GM18909 (cell line): ENCODE data around the gene TM4SF5.

ENCODE experiments used
- ATAC-seq: cut with Tn5 transposase; IDR thresholded peaks from one replicate; pipeline ENCODE4 v1.9.1; 2021; ENCODE audit warnings: mild to moderate bottlenecking; ENCODE audit not compliant: unreplicated experiment, poor library complexity

The TM4SF5 gene, protein sequence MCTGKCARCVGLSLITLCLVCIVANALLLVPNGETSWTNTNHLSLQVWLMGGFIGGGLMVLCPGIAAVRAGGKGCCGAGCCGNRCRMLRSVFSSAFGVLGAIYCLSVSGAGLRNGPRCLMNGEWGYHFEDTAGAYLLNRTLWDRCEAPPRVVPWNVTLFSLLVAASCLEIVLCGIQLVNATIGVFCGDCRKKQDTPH

DNA sequence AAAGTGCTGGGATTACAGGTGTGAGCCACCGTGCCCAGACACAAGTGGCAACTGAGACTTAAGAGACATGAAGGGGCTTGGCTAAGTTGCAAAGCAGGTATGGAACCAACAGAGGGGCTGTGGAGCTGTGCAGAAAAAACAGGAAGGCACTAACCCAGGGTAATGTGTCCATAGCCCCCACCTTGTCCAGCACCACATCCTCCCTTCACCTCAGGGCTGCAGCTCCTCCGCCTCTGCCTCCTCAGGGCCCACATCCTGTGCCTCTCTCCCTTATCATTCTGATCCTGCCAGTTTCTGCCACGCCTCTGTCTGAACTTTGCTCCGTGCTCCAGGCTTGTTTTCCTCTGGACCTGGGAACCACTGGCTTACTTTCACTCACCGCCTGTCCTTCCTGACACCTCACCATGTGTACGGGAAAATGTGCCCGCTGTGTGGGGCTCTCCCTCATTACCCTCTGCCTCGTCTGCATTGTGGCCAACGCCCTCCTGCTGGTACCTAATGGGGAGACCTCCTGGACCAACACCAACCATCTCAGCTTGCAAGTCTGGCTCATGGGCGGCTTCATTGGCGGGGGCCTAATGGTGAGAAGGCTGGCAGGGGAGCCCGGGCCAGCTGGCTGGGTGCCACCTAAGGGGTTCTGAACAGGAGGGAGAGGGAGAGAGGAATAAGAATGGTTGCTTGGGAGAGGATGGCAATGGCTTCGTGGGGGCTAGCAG, at the start of gene TM4SF5:
TM4SF5 (plus strand) TSS at position 368 of the 716 bp plus-strand sequence; CDS start at position 405, 37 bp downstream.
- no peak for ATAC-seq

DNA sequence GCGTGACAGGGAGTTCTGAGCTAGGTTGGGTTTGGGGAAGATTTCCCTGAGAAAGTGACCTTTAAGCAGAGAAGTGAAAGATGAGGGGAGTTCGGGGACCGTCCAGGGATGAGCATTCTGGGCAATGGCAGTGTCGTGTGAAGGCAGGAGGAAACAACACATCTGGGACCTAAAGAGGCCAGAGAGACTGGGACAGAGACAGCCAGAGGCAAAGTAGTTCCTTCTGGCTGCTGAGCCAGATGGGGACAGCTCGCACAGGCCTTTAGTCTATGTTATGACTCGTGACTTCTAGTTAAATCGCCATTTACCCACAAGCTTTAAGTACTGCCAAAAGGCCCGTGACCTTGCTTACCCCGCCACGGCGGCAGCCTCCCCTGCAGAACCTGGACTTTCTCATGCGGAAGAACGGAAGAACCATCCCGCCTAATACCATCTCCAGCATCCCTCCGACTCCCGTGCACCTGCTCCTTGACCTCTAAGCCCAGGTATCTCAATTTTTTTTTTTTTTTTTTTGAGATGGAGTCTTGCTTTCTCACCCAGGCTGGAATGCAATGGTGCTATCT, 48.9 kb upstream of the TM4SF5 start:
- ATAC-seq, result no peak

GRCh38 chr17:4724650-4725049, 47.0 kb upstream of the TM4SF5 start:
- no peak for ATAC-seq

DNA sequence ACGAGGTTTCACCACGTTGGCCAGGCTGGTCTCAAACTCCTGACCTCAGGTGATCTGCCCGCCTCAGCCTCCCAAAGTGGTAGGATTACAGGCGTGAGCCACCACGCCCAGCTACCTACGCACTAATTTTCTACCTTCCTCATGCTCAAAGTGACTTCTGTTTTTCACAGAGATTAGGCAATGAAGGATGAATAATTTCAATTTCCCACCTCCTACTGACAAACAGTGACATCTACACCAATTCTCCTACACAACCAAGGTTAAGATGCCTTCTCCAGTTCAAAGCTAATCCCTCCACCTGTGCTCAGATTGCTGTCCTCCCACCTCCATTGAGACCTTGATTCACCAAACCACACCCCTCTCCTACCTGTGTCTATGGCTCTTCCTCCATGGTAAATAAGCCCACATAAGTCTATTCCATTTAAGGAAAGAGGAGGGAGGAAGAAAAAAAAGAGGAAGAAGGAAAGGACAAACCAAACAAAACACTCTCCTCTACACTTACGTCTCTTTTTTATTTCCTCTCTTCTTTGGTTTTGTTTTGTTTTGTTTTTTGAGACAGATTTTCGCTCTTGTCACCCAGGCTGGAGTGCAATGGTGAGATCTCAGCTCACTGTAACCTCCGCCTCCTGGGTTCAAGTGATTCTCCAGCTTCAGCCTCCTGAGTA, 45.9 kb upstream of the TM4SF5 start:
- ATAC-seq, result no peak

GRCh38 chr17:4728124-4728523, 43.6 kb upstream of the TM4SF5 start:
- ATAC-seq, result no peak

DNA sequence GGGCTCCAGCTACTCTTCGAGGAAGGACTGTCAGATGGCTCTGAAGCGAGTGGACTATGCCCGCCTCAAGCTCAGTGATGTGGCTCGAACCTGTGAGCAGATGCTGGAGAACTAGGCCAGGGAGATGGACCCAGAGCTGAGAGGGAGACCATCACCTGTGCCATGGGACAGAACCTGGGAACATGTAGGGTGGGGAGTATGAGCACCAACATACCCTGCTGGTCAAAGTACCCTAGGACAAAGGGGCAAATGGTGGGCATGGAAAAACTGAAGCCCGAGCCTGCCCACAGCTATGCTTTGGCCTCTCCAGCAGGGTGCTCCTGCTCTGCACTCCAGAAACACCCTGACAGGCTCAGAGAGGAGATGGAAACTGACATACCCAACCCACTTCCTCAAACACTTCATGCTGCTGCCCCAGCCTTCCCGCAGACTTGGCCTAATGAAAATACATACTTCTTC, 38.6 kb upstream of the TM4SF5 start:
- ATAC-seq, result no peak

DNA sequence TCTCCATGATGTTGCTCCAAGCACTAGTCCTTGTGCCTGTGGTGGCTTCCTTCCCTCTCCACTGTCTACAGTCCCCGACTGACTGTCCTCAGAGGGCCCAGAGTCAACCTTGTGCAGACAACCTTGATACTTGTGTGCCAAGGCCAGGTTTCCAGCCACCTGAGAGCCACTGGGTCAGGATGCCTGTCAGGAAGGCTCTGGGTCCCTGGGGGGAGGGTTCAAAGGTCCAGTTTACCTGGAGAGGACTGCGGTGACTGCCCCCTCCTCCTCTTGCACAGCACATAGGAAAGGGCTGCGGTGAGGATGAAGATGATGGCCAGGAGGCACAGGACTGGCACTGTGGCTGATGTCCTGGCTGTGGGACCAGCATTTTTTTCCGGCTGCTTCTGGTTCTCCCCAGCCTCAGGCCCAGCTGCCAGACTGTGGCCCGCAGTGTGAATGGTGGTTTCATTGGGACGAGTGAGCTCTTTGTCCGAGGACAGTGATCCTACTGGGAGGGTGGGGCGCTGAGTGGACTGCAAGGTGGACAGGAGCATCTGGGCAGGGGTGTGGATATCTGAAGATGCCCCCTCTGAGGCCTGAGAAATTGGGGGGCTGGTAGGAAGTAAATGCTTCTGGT, 36.7 kb upstream of the TM4SF5 start:
- no peak for ATAC-seq

DNA sequence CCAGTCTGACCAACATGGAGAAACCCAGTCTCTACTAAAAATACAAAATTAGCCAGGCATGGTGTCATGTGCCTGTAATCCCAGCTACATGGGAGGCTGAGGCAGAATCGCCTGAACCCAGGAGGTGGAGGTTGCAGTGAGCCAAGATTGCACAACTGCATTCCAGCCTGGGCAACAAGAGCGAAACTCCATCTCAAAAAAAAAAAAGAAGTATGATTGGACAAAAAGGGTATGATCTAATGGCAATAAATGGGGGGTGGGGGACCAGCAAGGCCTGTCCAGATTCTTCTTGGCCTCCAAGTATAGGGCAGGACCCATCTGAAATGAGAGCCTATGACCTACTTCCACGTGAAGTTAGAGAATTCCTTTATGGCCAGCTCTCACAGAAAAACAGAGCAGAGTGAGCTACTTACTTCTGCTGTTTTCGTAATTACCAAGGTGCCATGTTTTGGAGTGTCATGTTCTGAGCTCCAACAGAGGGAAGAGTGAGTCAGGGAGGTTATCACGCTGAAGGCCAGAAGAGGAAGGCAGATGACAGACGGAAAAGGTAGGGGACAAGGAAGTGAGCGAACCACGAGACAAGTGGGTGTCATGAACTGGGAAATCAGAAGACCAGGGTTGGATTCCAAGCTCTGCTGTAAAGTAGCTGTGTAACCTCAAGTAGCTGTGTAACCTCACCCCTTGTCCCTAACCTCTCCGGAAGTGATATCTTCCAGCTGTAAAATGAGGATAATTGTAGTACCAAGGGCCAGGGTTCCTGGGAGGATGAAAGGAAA, 35.6 kb upstream of the TM4SF5 start:
- no peak for ATAC-seq

DNA sequence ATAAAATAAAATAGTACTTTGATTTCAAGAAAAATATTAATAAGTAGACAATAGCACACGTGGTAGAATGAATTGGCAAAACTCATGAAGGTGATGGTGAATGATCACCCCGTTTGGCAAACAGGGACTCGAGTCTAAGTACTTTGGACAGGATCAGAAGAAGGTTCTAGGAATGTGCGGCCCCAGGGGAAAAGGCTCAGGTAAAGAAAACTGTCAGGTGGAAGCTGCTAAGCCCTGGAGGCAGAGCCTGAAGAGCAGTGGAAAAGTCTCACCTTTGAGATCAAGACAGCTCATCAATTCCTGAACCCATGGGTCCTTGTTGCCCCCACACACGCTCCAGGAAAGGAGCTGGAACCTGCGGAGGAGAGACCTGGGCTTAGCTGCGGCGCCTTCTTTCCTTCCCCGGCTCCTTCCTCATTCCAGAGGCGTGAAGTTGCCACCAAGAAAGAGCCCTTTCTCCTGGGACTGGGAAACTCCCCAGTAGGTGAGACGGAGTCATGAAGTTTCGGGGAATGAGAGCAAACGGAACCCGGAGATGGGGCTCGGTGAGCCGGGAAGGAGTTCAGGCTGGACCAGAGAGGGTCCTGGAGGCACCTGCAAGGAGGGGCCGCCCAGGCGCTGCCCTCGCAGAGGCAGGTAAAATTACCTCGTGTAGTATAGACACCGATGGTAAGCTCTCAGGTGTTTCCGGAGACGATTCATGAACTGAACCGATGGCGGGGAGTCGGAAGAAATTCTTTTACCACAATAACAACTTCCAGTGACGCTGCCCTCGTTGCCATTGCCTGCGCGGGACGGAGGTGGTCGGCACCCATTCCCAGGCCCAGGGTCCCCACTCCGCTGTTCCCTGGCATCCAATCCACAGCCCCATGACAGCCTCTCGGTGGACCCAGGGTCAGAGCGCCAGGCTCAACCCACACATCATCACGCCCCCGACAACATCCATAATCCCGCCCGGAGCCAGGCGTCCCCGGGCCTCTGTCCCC, 33.3 kb upstream of the TM4SF5 start:
- ATAC-seq, result no peak

- no peak for ATAC-seq
Measured at GRCh38 chr17:4739122-4740024, 32.3 kb upstream of the TM4SF5 start, which contains the start of the genes CXCL16 and ZMYND15. CXCL16 (minus strand) TSS chr17:4739928; CDS start chr17:4739339, 589 bp downstream. ZMYND15 (plus strand) TSS chr17:4739833; CDS start chr17:4740549, 716 bp downstream.

DNA sequence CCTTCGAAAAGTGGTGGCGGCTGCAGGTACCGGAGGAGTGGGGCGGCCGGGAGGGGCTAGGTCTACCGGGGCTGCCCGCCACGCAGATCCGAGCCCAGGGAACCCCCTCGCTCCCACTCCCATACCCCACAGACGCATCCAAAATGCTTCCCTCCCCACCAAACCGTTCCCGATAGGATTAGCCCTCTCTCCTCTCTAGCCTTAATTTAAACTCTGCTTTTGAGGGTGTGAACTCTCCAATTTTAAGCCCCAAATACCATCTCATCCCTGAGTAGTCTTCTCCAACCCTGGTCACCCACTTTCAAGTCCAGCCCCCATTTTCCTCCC, 31.7 kb upstream of the TM4SF5 start:
- no peak for ATAC-seq

GRCh38 chr17:4740584-4740983, 31.1 kb upstream of the TM4SF5 start:
- ATAC-seq, result no peak

DNA sequence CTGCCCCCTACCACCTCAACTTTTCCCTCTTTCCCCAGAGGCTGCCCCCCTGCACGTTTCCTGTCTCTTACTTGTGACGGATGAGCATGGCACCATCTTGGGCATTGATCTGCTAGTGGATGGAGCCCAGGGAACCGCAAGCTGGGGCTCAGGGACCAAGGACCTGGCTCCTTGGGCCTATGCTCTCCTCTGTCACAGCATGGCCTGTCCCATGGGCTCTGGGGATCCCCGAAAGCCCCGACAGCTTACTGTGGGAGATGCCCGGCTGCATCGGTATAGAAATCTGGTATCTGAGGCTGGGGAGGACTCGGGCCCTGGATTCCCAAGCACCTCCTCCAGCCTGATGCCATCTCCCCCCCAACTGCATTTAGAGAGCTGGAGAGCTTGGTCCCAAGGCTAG, 30.1 kb upstream of the TM4SF5 start:
- ATAC-seq, result no peak

DNA sequence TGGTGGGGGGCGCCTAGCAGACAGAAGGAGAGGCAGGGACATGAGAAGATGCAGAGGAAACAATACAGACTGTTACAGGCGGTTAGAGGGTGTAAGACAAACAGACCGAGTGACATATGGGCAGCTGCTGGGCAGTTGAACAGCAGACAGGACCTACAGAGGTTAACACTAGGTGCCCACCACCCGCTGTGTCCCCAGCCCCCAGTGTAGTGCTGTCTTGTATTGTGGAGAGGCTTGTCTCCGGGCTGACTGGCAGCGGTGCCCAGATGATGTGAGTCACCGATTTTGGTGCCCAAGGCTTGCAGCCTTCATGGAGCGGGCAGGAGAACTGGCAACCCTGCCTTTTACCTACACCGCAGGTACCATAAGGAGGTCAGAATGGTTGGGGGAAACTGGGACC, 29.6 kb upstream of the TM4SF5 start:
- ATAC-seq, result no peak

DNA sequence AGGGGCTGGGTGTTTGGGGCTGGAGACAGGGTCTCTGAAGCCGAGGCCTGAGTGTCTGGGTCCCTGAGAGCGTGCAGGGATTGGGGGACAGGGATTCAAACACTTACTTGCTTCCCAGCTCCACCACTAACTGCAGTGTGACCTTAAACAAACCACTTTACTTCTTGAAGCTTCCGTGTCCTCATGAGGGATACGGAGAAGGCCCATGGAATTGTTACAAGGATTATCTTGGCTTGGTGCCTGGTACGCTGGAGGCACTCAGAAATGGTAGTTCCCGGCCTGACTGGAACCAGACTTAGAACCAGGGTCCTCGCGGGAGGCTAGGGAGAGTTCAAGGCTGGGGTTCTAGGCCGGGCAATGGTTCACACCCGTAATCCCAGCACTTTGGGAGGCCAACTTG, 29.1 kb upstream of the TM4SF5 start:
- no peak for ATAC-seq

GRCh38 chr17:4743216-4743615, 28.5 kb upstream of the TM4SF5 start:
- no peak for ATAC-seq

GRCh38 chr17:4743898-4744297, 27.8 kb upstream of the TM4SF5 start:
- no peak for ATAC-seq
